ENCODE data around the gene ARHGAP19.

- TF ChIP-seq ZNF274 (IDR thresholded peaks at IDR 0.05; ENCODE audit: low read depth, low read length) (no peak), YY1 (IDR thresholded peaks at IDR 0.05; ENCODE audit: insufficient read depth, insufficient read length) (no peak)
Observed at GRCh38 chr10:97182288-97182990, 110.0 kb downstream of the ARHGAP19 start.

Measured in NT2/D1 (cell line).